KOPT-K1 (cell line): ENCODE data around the gene NUP214.
A peak's percentile ranks its signal among the peaks of the same experiment; 100 is the strongest.

Experiments
- H3K27ac ChIP-seq: fragments of 200-600 bp; sonication (generic); 2 replicates; pipeline ENCODE4 v1.5.1; 2016; ENCODE audit warnings: antibody characterized with exemption, mild to moderate bottlenecking, low read depth, low read length; ENCODE audit not compliant: poor library complexity, severe bottlenecking
- H3K36me3 ChIP-seq: fragments of 200-600 bp; sonication (generic); 2 replicates; pipeline ENCODE4 v1.5.1; 2017; ENCODE audit warnings: antibody characterized with exemption, mild to moderate bottlenecking, low read length, moderate library complexity; ENCODE audit not compliant: insufficient read depth
- H3K9me3 ChIP-seq: fragments of 200-600 bp; sonication (generic); 2 replicates; pipeline ENCODE4 v1.5.1; 2017; ENCODE audit warnings: antibody characterized with exemption, low read length, mild to moderate bottlenecking; ENCODE audit not compliant: insufficient read depth, poor library complexity, severe bottlenecking

Gene NUP214

DNA sequence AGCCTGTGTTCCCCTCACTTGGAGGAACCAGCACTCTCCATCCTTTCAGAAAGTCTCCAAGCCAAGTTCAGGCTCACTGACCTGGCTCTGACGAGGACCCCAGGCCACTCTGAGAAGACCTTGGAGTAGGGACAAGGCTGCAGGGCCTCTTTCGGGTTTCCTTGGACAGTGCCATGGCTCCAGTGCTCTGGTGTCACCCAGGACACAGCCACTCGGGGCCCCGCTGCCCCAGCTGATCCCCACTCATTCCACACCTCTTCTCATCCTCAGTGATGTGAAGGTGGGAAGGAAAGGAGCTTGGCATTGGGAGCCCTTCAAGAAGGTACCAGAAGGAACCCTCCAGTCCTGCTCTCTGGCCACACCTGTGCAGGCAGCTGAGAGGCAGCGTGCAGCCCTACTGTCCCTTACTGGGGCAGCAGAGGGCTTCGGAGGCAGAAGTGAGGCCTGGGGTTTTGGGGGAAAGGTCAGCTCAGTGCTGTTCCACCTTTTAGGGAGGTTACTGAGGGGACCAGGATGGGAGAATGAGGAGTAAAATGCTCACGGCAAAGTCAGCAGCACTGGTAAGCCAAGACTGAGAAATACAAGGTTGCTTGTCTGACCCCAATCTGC, 4.7 kb upstream of the NUP214 start:
- no peaks in the 10 kb centered on the region for H3K36me3 ChIP-seq

DNA sequence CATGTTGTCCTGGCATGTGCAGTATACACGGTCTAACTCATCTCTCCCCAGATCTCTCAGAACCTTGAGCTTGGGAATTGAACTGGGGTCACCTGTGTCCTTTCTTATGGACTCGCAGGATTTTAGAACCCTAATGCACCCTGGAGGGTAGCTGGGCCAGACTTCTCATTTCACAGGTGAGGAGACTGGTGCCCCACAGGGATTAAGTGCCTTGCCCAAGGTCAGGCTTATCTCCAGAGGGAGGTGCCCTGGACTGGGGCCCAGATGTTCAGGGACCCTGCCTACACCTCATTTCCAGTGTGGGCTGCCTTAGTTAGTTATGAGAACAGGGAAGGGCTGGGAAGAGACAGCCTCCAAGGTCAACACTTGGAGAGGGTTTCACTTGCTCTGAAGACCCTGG, 4.0 kb upstream of the NUP214 start:
- Histone ChIP-seq H3K9me3 (no peaks in the 10 kb centered on the region), H3K36me3 (no peaks in the 10 kb centered on the region), H3K27ac (no peak overlapping the region)

More for the DNA sequence above, 4.7 kb upstream of the NUP214 start:
- Histone ChIP-seq H3K9me3 (no peaks in the 10 kb centered on the region), H3K27ac (no peak overlapping the region)

DNA sequence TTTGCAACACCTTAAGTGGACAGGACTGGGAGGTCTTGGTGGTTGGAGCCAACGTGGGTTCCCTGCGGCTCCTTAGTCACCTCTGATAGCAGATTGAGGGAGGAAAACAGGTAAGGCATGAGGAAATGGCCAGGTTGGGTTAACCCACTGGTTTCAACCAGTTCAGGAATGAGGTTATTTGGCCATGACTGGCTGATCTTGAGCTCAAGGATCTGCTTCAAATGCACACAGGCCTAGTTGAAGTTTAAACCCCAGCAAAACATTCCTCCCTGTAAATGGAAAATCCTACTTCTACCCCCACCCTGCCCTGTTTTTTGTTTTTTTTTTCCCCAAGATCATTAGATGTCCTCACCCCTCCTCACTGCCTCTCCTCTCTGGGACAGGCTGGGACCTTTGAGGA, 3.2 kb upstream of the NUP214 start:
- Histone ChIP-seq H3K36me3 (peaks cover 5% of the 10 kb centered on the region), H3K27ac (no peak overlapping the region), H3K9me3 (no peaks in the 10 kb centered on the region)

DNA sequence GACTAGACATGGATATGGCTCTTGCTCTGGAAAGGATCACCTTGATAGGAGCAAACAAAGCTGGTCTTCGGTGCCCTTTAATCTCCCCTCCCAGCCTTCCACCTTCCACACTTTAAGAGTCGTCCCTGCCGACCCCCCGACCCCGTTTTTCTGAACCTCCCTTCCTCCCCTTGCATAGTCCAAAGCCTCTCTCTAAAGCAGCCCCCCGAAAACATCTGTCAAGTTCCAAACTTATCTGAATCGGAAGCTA, 423 bp upstream of the NUP214 start:
- Histone ChIP-seq H3K27ac (peak overlapping the region; percentile 90), H3K9me3 (no peaks in the 10 kb centered on the region), H3K36me3 (peaks cover 33% of the 10 kb centered on the region)

DNA sequence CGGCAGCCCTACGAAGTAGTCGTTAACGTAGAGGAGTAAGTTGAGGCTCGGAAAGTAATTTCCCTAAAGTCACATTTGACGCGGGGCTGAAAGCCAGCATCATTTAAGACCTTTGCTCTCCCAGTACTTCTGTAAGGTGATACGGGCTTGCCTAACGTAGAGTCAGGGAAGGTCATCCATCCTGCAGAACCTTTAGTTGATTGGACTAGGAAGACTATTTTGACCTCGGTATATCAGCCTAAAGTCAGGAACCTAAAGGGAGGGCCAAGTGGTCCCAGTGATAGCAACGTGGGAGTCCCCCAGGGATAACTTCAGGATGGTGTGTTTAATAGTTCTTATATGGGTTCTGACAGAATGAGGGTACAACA, 657 bp downstream of the NUP214 start:
- Histone ChIP-seq H3K9me3 (no peaks in the 10 kb centered on the region), H3K36me3 (peaks cover 44% of the 10 kb centered on the region), H3K27ac (peak overlapping the region; percentile 90)

DNA sequence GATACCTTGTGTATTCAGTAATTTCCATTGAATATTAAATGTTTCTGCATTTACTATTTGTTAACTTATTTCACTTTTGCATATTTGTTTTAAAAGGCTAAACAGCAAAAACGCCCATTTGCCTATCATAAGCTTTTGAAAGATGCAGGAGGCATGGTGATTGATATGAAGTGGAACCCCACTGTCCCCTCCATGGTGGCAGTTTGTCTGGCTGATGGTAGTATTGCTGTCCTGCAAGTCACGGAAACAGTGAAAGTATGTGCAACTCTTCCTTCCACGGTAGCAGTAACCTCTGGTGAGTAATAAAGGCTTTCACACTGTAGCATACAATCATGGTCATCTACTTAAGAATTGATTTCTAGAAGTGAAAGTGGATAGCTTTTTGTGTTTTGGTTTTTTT, 3.8 kb downstream of the NUP214 start:
- Histone ChIP-seq H3K27ac (no peak overlapping the region), H3K36me3 (peaks cover 75% of the 10 kb centered on the region), H3K9me3 (no peaks in the 10 kb centered on the region)

DNA sequence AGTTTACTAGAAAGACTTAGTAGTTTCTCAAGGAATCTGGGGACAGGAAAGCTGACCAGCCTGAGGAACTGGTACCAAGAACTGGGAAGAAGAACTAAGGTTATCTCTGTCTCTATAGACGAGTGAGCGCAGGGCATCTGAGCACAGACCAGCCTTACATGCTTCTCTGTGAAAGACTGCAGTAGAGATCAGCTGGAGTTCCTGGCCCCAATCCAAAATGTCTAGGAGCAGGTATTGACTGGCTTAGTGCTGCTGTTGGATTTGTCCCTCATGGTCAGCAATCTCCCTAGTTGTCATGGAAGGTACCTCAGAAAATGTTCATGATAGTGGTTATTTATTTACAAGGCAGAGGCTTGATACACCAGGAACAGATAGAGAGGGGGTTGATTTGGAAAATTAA, 13.3 kb downstream of the NUP214 start:
- Histone ChIP-seq H3K27ac (no peak overlapping the region), H3K36me3 (peaks cover 100% of the 10 kb centered on the region), H3K9me3 (no peaks in the 10 kb centered on the region)

DNA sequence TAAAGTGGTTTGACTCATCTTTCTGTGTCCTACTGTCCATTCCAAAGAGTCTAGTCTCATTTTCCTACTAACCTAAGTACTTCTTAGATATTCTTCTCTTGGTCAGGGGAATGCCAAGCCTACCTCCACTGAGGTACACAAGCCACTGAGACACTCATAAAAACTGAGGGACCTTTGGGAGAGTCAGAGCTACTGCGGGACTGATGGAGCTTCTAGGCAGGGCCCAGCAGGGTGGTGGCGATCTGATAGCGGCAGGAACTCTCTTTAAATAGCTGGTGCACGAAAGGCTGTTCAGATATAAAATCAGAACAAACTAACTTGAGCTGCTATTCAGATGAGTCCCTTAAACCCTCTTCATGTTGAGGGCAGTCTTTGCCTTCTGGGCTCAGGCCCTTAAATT, 14.7 kb downstream of the NUP214 start:
- Histone ChIP-seq H3K36me3 (peaks cover 100% of the 10 kb centered on the region), H3K9me3 (no peaks in the 10 kb centered on the region)

DNA sequence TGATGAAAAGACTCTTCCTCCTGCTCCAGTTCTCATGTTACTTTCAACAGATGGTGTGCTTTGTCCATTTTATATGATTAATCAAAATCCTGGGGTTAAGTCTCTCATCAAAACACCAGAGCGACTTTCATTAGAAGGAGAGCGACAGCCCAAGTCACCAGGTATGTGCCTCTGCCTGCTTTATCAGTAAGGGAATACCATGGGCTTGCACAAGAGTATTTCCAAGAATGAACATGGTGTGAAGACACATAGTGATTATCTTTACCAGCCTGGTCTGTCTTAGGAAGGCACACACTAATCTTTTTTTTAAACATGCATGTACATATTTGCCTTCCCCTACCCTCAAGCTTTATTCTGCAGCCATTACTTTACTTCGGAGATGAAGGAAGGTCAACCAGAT, 15.2 kb downstream of the NUP214 start:
- Histone ChIP-seq H3K27ac (no peak overlapping the region), H3K9me3 (no peaks in the 10 kb centered on the region), H3K36me3 (peaks cover 100% of the 10 kb centered on the region)

More for the DNA sequence above, 14.7 kb downstream of the NUP214 start:
- no peak overlapping the region for H3K27ac ChIP-seq

DNA sequence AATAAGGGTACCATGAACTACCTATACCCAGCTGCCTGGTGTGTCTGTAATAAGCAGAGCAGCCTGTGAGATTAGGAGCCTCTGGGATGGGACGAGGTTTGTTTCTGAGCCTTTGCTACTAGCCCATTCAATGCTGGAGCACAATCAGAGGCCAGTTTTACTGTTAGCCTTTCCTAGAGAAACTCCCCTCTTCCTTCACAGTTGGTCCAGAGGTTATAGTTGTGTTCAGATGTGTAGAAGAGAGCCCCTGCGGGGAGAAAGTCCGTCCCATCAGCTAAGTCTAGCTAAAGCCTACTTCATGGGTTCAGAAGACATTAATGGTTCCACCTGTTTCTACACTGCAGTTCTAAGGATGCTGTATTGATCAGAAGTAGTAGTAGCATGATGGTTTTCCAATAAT, 16.8 kb downstream of the NUP214 start:
- H3K36me3 ChIP-seq, result peaks cover 100% of the 10 kb centered on the region
- H3K27ac ChIP-seq, result no peak overlapping the region
- no peaks in the 10 kb centered on the region for H3K9me3 ChIP-seq

DNA sequence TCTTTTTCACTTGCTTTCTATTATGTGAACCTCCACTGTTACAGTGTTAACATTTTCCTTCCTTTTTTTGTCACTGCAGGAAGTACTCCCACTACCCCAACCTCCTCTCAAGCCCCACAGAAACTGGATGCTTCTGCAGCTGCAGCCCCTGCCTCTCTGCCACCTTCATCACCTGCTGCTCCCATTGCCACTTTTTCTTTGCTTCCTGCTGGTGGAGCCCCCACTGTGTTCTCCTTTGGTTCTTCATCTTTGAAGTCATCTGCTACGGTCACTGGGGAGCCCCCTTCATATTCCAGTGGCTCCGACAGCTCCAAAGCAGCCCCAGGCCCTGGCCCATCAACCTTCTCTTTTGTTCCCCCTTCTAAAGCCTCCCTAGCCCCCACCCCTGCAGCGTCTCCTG, 18.8 kb downstream of the NUP214 start:
- Histone ChIP-seq H3K27ac (peak overlapping the region; percentile 27), H3K36me3 (peaks cover 98% of the 10 kb centered on the region), H3K9me3 (no peaks in the 10 kb centered on the region)

DNA sequence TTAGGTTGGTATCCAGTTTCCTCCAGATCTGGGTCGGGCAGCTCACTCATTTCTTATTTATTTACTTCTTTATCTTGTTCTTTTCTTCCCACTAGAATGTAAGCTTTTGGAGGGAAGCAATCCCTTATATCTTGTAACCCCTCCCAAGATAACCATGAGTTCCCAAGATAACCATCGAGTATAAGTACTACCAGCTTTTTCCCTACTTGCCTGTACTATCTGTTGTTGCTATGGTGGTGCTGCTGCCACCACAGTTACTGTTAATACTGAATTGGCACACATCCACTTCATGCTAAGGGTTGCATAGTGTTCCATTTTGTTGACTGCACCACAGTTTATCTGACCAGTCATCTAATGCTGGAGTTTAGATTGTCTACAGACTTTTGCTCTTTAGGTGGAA, 19.9 kb downstream of the NUP214 start:
- no peaks in the 10 kb centered on the region for H3K9me3 ChIP-seq
- no peak overlapping the region for H3K27ac ChIP-seq
- H3K36me3 ChIP-seq, result peaks cover 88% of the 10 kb centered on the region

DNA sequence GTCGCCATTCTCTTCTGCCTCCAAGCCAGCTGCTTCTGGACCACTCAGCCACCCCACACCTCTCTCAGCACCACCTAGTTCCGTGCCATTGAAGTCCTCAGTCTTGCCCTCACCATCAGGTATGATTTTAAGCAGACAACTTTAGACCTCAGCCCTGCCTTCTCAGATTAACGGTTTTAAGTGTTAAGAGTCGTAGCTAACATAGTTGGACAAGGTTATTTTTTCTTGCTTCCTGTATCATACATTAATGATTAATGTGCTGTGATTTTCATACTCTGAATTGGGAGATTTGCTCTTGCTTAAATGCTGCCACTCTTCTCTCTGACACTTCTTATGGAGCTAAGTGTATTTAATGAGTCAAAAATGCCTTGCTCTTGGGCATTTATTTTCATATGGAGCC, 20.8 kb downstream of the NUP214 start:
- H3K9me3 ChIP-seq, result no peaks in the 10 kb centered on the region
- H3K36me3 ChIP-seq, result peaks cover 88% of the 10 kb centered on the region
- no peak overlapping the region for H3K27ac ChIP-seq

DNA sequence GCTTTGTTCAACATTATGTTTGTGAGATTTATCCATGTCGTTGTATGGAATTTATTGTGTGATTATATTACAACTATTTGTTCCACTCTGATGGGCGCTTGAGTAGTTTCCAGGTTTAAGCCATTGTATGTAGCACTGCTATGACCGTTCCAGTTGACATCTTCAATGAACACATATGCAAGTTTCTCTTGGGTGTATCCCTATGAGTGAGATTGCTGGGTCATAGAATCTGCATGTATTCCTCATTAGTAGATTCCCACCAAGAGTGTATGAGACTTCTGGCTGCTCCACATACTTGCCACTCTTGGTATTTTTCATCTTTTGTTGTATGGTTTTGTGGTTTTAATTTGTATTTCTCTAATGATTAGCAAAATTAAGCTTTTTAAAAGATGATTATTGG, 22.9 kb downstream of the NUP214 start:
- Histone ChIP-seq H3K9me3 (no peaks in the 10 kb centered on the region), H3K36me3 (peaks cover 88% of the 10 kb centered on the region), H3K27ac (peak overlapping the region; percentile 89)

DNA sequence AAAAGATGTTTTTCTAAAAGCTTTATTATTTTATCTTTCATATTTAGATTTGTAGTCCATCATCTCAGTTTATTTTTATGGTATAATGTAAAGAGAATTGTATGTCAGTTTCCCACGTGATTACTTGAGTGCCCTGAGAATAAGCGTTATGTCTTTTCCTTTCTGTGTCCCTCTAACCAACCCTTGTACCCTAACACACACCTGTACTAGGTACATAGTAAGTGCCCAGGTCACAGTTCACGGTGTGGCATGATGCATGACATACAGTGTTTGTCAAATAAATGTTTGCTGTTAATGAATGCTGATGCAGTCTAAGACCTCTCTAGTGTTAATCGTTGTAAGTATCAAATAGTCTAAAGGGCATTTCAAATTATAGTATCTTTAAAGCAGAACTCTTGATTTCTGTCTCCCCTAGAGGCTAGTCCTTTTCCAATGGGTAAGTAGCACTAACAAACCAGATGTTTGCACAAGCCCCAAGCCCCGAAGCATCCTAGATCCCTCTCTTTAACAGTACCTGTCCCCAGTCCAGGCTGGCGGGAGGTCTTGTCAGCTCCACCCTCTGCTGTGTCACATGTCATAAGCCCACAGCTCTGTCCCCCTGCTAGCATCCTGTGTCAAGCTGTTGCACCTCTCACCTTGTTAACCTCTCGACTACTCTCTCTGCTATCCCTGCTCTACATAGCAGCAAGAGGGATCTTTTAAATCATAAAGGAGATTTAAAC, 23.7 kb downstream of the NUP214 start:
- Histone ChIP-seq H3K27ac (peak overlapping the region; percentile 89), H3K9me3 (no peaks in the 10 kb centered on the region), H3K36me3 (peaks cover 87% of the 10 kb centered on the region)

DNA sequence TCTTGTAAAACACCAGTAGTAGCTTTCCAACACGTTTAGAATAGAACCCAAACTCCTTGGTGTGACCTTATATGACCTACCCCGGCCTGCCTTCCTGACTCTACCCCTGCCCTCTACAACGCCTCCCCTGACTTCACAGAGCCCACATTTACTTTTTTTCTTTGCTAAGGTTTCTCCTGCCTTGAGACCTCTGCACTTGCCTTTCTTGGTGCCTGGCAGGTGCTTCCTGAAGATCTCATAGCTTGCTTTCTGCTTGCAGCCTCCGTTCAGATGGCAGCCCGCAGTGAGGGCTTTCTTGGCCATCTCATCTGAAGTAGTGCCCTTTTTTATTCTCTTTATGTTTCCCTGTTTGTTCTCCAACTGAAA, 24.3 kb downstream of the NUP214 start:
- Histone ChIP-seq H3K36me3 (peaks cover 87% of the 10 kb centered on the region), H3K9me3 (no peaks in the 10 kb centered on the region), H3K27ac (peak overlapping the region; percentile 89)
